ENCODE measurements around the gene PPARG. TPM values are rescaled to one million over a fixed set of nuclear protein-coding genes. Genes with fewer than 3 reads are reported as not detected.

Gene PPARG
- total and polyA plus RNA-seq, 2 experiments from 2014 or later: 0.49 to 0.76 TPM

DNA sequence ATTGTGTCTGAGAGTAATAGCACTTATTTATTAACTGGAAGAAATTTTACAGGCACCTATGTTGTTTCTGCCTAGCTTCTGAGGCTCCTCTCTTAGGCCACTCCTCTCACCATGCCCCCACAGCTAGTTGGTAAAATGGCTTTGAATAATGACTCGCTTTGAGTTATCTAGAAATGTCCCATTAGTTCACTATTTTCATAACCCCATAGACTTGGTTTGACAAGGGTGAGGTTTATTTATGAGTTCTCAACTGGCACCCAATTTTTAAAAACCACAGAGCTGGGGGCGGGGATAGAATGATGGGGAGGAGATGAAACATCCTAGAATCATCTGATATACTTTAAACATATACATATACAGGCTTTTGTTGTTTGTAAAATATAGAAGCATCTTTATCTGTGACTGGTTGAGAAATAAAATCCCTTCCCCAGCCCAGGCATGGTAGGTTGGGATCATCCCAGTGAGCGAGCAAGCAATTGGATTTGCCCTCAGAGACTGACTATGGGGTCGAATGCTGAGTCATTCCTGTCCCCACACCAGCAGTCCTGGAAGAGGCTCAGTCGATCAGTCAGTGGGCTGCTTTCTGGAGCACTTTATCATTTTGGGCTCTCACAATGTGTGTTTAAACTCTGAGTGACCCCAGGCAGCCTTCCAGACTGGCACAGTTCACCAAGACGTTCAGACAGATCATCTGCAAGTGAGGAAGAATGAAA, 135.2 kb downstream of the PPARG start:
- DNase-seq: peak; percentile 35
- no peak for TF ChIP-seq EZH2phosphoT487 (IDR thresholded peaks at IDR 0.05; ENCODE audit: insufficient read depth, low read depth)
- TF ChIP-seq EZH2 (IDR thresholded peaks at IDR 0.05; ENCODE audit: insufficient read depth, poor library complexity, severe bottlenecking): no peak
- Histone ChIP-seq H3K9ac (no peak overlapping the region), H3K27me3 (replicated peaks; ENCODE audit: insufficient read depth) (no peaks in the 10 kb centered on the region), H3K36me3 (ENCODE audit: low read depth) (no peaks in the 10 kb centered on the region), H3K9me2 (ENCODE audit: insufficient read depth) (no peaks in the 10 kb centered on the region), H4K20me1 (ENCODE audit: insufficient read depth) (no peaks in the 10 kb centered on the region), H3K4me1 (ENCODE audit: insufficient read depth) (peaks cover 16% of the 10 kb centered on the region), H3K27ac (no peak overlapping the region), H3K4me3 (no peak overlapping the region), H3K4me2 (ENCODE audit: unreplicated experiment) (peak overlapping the region; percentile 32), H3F3A (ENCODE audit: insufficient read depth) (peaks cover 9% of the 10 kb centered on the region; the same call in 1 of the 2 replicates), H3K9me3 (ENCODE audit: low read depth) (no peaks in the 10 kb centered on the region), H2AFZ (no peak overlapping the region), H3K79me2 (ENCODE audit: insufficient read depth) (no peaks in the 10 kb centered on the region)
- in situ Hi-C loops (cut with MboI): no loop called here
- 33 to 40% methylated on average over 6 of the region's 6 CpGs for WGBS, 2 experiments (ENCODE audit: low coverage in 1 of 2, low lambda C conversion rate in 2 of 2, missing lambda C conversion rate in 2 of 2)

DNA sequence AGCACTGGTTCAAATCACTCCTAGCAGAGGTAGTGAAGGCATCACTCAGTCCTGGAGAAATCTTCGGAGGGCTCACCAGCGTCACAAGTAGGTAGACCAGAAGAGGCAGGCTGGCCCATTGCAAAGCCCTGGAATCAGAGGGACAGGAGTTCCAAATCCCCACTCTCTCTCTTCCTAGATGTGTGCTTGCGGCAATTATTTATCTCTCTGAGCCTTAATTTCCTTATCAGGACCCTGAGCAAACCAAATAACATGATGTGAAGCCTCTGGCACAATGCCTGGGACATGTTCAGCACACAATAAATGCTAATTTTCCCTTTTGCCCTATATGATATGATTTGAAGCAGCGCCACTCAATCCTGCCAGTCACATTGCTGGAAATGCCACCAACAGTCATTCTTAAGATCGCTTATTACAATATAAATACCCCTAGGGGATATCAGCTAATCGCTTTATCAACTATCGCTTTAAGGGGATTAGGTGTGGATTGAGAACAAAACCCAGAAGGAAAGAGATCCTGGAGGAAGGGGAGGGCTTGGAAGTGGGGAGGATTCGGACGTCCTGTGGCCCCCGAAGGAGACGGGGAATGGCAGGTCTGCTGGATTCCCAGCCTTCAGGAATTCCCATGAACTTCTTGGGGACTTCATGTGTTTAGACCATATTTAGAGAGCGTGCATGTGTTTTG, 135.9 kb downstream of the PPARG start:
- H3K4me1 ChIP-seq (ENCODE audit: insufficient read depth): peaks cover 16% of the 10 kb centered on the region
- H3K4me3 ChIP-seq: no peak overlapping the region
- TF ChIP-seq EZH2 (IDR thresholded peaks at IDR 0.05; ENCODE audit: insufficient read depth, poor library complexity, severe bottlenecking) (no peak), EZH2phosphoT487 (IDR thresholded peaks at IDR 0.05; ENCODE audit: insufficient read depth, low read depth) (no peak)
- no peak overlapping the region for H3K27ac ChIP-seq
- H3K36me3 ChIP-seq (ENCODE audit: low read depth): no peaks in the 10 kb centered on the region
- 93 to 95% methylated on average over 12 of the region's 12 CpGs for WGBS, 2 experiments (ENCODE audit: low coverage in 1 of 2, low lambda C conversion rate in 2 of 2, missing lambda C conversion rate in 2 of 2)
- DNase-seq: no peak
- no peaks in the 10 kb centered on the region for H3K79me2 ChIP-seq (ENCODE audit: insufficient read depth)
- H3K4me2 ChIP-seq (ENCODE audit: unreplicated experiment): no peak overlapping the region
- H4K20me1 ChIP-seq (ENCODE audit: insufficient read depth): no peaks in the 10 kb centered on the region
- no peaks in the 10 kb centered on the region for H3K9me2 ChIP-seq (ENCODE audit: insufficient read depth)
- in situ Hi-C loops (cut with MboI): no loop called here
- H3F3A ChIP-seq (ENCODE audit: insufficient read depth): peaks cover 9% of the 10 kb centered on the region; the same call in 1 of the 2 replicates
- no peaks in the 10 kb centered on the region for H3K9me3 ChIP-seq (ENCODE audit: low read depth)
- no peak overlapping the region for H3K9ac ChIP-seq
- H3K27me3 ChIP-seq (replicated peaks; ENCODE audit: insufficient read depth): no peaks in the 10 kb centered on the region
- no peak overlapping the region for H2AFZ ChIP-seq

DNA sequence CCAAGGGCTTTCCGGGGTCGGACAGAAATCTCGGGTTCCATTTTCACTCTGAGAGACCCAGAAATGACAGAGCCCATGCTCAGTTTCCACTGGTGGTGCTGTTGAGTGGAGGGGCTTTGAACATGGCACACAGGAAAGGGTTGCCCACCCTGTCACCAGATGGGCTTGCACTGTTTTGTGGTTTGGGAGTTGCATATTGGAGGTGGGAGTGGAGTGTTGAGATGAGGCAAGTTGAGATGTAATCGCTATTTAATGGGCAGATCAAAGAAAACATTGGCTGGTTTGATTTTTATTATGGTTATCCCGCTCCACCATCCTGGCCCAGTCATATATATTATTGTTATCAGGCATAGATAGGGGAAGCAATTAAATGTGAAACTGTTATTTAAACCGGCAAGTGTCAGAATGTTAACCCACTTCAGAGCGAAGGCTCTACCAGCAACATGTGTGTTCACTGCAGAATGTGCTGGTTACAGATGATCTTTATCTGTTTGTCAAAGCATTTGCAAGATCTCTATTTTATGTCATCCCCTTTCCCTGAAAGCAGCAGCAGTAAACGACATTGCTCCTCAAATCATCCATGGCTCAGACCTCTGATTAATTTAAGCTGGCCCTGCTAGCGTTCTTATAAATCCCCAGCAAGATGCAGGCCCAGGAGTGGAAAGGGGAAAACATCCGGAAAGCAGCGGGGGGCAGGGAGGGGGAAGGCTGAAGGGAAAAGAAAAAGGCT, 137.1 kb downstream of the PPARG start:
- Histone ChIP-seq H3K27ac (no peak overlapping the region), H3K4me2 (ENCODE audit: unreplicated experiment) (no peak overlapping the region), H3F3A (ENCODE audit: insufficient read depth) (peaks cover 9% of the 10 kb centered on the region; the same call in 1 of the 2 replicates), H3K27me3 (replicated peaks; ENCODE audit: insufficient read depth) (no peaks in the 10 kb centered on the region), H3K9me2 (ENCODE audit: insufficient read depth) (no peaks in the 10 kb centered on the region), H3K4me3 (no peak overlapping the region), H3K36me3 (ENCODE audit: low read depth) (no peaks in the 10 kb centered on the region), H3K4me1 (ENCODE audit: insufficient read depth) (peaks cover 10% of the 10 kb centered on the region), H3K9me3 (ENCODE audit: low read depth) (no peaks in the 10 kb centered on the region), H3K79me2 (ENCODE audit: insufficient read depth) (no peaks in the 10 kb centered on the region), H3K9ac (no peak overlapping the region), H4K20me1 (ENCODE audit: insufficient read depth) (no peaks in the 10 kb centered on the region), H2AFZ (no peak overlapping the region)
- no peak for DNase-seq
- 87% methylated on average over 11 of the region's 11 CpGs for WGBS, 2 experiments (ENCODE audit: low coverage in 1 of 2, low lambda C conversion rate in 2 of 2, missing lambda C conversion rate in 2 of 2)
- in situ Hi-C loops (cut with MboI): no loop called here
- TF ChIP-seq EZH2 (IDR thresholded peaks at IDR 0.05; ENCODE audit: insufficient read depth, poor library complexity, severe bottlenecking) (no peak), EZH2phosphoT487 (IDR thresholded peaks at IDR 0.05; ENCODE audit: insufficient read depth, low read depth) (no peak)

DNA sequence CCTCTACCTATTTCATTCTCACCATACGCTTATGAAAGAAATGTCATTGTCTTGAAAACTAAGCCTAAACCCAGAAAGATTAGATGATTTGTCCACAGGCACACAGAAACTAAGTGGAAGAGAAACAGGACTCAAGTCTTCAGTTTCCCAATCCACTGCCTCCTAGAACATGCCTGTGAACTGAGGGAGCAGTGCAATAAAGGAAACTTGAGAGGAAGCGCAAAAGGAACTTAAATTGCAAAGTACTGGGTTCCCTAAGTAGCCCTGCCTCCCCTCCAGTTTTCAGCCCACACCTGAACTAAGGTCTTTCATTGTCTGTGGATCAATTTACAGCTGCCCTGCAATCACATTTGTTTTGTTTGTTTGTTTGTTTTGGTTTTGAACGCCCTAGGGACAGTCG, 138.7 kb downstream of the PPARG start:
- in situ Hi-C loops (cut with MboI): no loop called here
- Histone ChIP-seq H3K9me3 (ENCODE audit: low read depth) (no peaks in the 10 kb centered on the region), H3K27ac (no peak overlapping the region), H3K4me2 (ENCODE audit: unreplicated experiment) (no peak overlapping the region), H3F3A (ENCODE audit: insufficient read depth) (peaks cover 9% of the 10 kb centered on the region; the same call in 1 of the 2 replicates), H3K4me1 (ENCODE audit: insufficient read depth) (peaks cover 10% of the 10 kb centered on the region), H3K9me2 (ENCODE audit: insufficient read depth) (no peaks in the 10 kb centered on the region), H3K4me3 (no peak overlapping the region), H3K27me3 (replicated peaks; ENCODE audit: insufficient read depth) (0 out of 2 replicates have a peak, but pooled peaks cover 2% of the 10 kb centered on the region), H3K36me3 (ENCODE audit: low read depth) (no peaks in the 10 kb centered on the region), H3K79me2 (ENCODE audit: insufficient read depth) (no peaks in the 10 kb centered on the region), H4K20me1 (ENCODE audit: insufficient read depth) (no peaks in the 10 kb centered on the region), H3K9ac (no peak overlapping the region), H2AFZ (no peak overlapping the region)
- no peak for DNase-seq
- no peak for TF ChIP-seq EZH2 (IDR thresholded peaks at IDR 0.05; ENCODE audit: insufficient read depth, poor library complexity, severe bottlenecking)
- no peak for TF ChIP-seq EZH2phosphoT487 (IDR thresholded peaks at IDR 0.05; ENCODE audit: insufficient read depth, low read depth)
- WGBS, 2 experiments (ENCODE audit: low coverage in 1 of 2, low lambda C conversion rate in 2 of 2, missing lambda C conversion rate in 2 of 2): 91 to 92% methylated on average over 4 of the region's 4 CpGs
